ENCODE results near the gene ZBTB7A.

DNA sequence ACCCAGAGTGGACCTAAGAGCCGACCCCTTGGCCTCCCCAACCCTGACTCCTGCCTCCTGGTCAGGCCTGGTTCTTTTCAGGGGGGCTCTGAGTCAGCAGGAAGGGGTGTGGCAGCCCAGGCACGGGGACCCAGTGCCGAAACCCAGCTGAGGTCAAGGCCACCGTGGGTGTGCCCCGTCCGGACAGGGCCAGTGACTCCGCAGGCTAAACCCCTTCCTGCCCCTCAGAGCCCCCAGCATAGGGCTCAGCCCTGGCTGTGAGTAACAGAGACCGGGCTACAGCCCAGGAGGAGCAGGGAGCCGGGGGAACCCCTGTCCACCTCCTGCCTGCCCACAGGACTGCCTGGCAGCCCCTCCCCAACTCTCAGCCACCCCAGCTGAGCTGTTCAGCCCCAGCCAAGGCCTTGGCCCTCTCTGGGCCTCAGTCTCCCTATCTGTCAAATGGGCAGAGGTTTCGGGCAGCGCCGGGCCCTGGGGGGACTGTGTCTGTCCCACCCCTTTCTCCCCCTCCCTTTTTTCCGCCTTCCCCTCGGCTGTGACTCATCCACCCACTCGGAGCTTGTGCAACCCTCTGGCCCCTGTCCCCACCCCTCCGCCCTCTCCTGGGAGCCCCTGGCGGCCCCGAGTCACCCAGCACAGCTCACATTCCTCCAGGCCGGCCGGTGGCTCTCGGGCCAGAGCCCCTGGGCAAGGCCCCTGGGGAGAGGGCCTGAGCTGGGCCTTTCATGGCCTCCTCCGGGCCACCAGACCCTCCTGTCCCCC, 8.6 kb downstream of the ZBTB7A start:
- TF ChIP-seq, protein P1, sequence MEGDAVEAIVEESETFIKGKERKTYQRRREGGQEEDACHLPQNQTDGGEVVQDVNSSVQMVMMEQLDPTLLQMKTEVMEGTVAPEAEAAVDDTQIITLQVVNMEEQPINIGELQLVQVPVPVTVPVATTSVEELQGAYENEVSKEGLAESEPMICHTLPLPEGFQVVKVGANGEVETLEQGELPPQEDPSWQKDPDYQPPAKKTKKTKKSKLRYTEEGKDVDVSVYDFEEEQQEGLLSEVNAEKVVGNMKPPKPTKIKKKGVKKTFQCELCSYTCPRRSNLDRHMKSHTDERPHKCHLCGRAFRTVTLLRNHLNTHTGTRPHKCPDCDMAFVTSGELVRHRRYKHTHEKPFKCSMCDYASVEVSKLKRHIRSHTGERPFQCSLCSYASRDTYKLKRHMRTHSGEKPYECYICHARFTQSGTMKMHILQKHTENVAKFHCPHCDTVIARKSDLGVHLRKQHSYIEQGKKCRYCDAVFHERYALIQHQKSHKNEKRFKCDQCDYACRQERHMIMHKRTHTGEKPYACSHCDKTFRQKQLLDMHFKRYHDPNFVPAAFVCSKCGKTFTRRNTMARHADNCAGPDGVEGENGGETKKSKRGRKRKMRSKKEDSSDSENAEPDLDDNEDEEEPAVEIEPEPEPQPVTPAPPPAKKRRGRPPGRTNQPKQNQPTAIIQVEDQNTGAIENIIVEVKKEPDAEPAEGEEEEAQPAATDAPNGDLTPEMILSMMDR (IDR thresholded peaks at IDR 0.05): peak in 1 of 4 experiments; percentile 2
- TF ChIP-seq POLR2A (IDR thresholded peaks at IDR 0.05): peak in 1 of 2 donors; percentile 38
